Stimulated activated naive CD8-positive, alpha-beta T cell treated with anti-CD3 and anti-CD28 coated beads, Interleukin-15, Interleukin-2, amounts not matched to agents 100 ng/mL and 50 ng/mL, for 24 hours (primary cell): ENCODE measurements around the gene WNT10A.
A peak's percentile ranks its signal among the peaks of the same experiment; 100 is the strongest.

ENCODE experiments used
- H3K27ac Mint-ChIP-seq: one replicate; pipeline ENCODE4 v1.8.0; 2021; ENCODE audit warnings: mild to moderate bottlenecking, mixed read lengths
- H3K27me3 Mint-ChIP-seq: one replicate; pipeline ENCODE4 v1.8.0; 2021; ENCODE audit warnings: mixed read lengths
- H3K36me3 Mint-ChIP-seq: one replicate; pipeline ENCODE4 v1.8.0; 2021; ENCODE audit warnings: low read depth, mixed read lengths
- H3K4me1 Mint-ChIP-seq: one replicate; pipeline ENCODE4 v1.8.0; 2021; ENCODE audit warnings: low read depth, mixed read lengths
- H3K4me3 Mint-ChIP-seq: one replicate; pipeline ENCODE4 v1.8.0; 2021; ENCODE audit warnings: mild to moderate bottlenecking, mixed read lengths
- H3K9me3 Mint-ChIP-seq: one replicate; pipeline ENCODE4 v1.8.0; 2021; ENCODE audit warnings: mixed read lengths

Gene WNT10A

DNA sequence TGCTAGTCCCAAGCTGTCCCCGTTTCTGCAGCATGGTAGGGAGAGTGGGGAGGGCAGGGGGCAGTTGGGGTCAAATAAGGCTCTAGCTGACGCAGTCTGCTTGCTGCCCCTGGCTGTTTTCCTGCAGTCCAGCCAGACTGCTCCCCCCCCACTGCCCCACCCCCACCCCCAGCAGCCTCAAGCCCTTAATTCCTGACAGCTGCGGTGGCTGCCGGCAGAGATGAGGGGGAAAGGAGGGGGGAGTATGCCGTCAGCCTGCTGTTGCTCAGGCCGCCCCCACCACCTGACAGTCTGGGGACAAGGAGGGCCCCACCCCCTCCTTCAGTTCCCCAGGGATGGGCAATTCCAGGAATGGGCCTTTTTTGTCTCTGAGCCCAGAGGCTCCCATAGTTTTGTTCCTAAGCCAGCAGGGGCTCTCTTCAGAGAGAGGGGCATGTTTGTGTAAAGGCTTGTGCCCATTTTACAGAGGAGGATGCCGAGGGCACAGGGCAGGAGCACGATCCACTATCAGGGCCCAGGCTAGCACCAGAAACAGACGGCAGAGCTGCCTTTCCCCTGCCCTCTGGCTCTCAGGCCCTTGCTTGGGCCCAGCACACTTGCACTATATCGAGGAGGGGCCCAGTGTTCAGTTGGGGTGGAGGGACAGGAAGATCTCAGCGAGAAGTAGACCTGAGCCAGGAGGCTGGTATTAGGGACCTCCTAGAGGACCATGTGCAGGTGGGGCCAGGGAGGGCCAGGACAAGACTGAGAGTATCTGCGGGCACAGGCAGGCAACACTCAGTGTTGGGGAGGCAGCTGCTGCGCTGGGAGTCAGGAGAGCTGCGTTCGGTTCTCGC lies 1.5 kb upstream of the WNT10A start:
- Mint-ChIP-seq H3K9me3 (no peaks in the 10 kb centered on the region), H3K27ac (peak overlapping the region; percentile 48), H3K4me1 (peaks cover 44% of the 10 kb centered on the region), H3K4me3 (peak overlapping the region; percentile 78), H3K36me3 (no peaks in the 10 kb centered on the region), H3K27me3 (peaks cover 35% of the 10 kb centered on the region)

DNA sequence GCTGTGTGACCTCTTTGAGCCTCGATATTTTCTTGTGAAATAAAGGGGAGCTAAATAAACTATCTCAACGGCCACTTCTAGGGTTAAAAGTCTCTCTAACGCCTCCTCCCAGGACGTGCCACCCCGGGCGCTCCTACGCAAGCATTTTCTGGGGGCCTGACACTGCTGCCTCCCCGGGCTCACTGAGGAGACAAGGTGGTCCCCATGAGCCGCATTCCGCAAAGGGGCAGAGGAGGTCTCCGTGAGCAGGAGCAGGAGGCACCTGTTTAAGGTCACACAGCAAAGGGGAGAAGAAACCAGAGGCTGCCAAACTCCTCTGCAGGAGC lies 913 bp upstream of the WNT10A start:
- Mint-ChIP-seq H3K4me3 (peak overlapping the region; percentile 78), H3K27ac (peak overlapping the region; percentile 48), H3K27me3 (peaks cover 33% of the 10 kb centered on the region), H3K4me1 (peaks cover 49% of the 10 kb centered on the region), H3K9me3 (no peaks in the 10 kb centered on the region), H3K36me3 (no peaks in the 10 kb centered on the region)

DNA sequence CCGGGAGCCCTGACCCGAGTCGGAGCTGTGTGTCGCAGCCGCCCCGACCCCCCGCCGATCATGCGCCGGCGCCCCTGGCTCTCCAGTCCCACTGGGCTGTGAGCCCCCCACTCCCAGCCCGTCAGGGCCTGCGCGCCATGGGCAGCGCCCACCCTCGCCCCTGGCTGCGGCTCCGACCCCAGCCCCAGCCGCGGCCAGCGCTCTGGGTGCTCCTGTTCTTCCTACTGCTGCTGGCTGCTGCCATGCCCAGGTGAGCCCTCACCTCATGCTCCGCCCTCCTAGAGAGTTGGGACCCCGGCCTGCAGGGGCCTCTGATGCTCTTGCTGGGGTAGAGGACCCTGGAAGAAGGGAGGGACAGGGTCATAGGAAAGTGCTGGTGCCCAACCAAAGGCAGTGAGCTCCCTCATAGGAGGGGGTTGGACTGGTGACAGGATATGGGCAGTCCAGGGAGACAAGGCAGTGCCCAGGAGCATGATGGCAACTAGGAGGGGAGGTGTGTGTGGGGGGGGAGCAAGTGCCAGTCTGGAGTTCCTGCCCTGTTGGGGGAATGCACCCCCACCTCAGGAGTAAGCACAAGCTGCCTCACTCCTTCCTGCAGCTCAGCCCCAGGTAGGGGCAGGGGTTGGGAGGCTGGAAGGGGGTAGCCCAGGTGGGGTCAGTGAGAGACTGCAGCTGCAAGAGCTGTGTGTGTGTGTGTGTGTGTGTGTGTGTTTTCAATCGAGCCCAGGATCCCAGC lies 375 bp downstream of the WNT10A start:
- H3K4me3 Mint-ChIP-seq: peak overlapping the region; percentile 66
- H3K9me3 Mint-ChIP-seq: no peaks in the 10 kb centered on the region
- no peaks in the 10 kb centered on the region for H3K36me3 Mint-ChIP-seq
- H3K27me3 Mint-ChIP-seq: peaks cover 25% of the 10 kb centered on the region
- peaks cover 60% of the 10 kb centered on the region for H3K4me1 Mint-ChIP-seq
- H3K27ac Mint-ChIP-seq: no peak overlapping the region

DNA sequence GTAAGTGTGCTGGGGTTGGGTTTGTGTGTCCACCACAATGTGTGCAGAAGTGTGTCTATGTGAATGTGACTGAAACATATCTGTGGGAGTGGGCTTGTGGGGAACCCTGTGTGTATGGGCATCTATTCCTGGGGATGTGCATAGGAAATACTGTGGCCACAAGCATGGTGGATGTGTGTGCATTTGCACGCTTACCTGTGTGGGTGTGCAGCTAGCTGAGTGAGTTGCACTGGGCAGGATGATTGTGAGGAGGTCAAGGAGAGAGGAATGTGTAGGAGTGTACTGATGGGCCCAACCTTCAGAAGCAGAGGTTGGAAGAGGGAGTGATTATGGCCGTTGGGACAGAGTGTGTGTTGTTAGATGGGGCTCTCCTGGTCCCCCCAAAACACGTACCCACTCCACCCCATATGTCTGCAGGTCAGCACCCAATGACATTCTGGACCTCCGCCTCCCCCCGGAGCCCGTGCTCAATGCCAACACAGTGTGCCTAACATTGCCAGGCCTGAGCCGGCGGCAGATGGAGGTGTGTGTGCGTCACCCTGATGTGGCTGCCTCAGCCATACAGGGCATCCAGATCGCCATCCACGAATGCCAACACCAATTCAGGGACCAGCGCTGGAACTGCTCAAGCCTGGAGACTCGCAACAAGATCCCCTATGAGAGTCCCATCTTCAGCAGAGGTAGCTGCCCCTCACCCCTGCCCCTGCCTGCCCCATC lies 1.2 kb downstream of the WNT10A start:
- Mint-ChIP-seq H3K27ac (no peak overlapping the region), H3K9me3 (no peaks in the 10 kb centered on the region), H3K4me1 (peaks cover 58% of the 10 kb centered on the region), H3K27me3 (peaks cover 20% of the 10 kb centered on the region), H3K4me3 (peak overlapping the region; percentile 0), H3K36me3 (no peaks in the 10 kb centered on the region)

DNA sequence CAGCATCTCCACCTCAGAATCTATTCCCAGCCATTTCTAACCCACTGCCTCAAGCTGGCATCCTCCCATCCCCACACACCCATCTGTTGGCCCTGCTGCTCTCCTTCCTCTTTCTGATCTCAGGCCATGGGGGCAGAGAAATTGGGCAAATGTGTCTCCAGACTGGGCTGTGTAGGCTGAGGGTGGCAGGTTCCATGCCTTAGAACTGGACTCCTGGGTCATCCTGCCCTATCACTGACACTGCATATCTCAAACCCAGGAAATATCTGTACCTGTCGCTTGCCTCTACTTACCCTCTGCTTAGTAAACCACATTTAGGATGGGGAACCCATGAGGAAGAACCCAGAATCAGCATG lies 1.8 kb downstream of the WNT10A start:
- Mint-ChIP-seq H3K4me1 (peaks cover 55% of the 10 kb centered on the region), H3K36me3 (no peaks in the 10 kb centered on the region), H3K27me3 (peaks cover 20% of the 10 kb centered on the region), H3K27ac (no peak overlapping the region), H3K4me3 (peak overlapping the region; percentile 28), H3K9me3 (no peaks in the 10 kb centered on the region)

DNA sequence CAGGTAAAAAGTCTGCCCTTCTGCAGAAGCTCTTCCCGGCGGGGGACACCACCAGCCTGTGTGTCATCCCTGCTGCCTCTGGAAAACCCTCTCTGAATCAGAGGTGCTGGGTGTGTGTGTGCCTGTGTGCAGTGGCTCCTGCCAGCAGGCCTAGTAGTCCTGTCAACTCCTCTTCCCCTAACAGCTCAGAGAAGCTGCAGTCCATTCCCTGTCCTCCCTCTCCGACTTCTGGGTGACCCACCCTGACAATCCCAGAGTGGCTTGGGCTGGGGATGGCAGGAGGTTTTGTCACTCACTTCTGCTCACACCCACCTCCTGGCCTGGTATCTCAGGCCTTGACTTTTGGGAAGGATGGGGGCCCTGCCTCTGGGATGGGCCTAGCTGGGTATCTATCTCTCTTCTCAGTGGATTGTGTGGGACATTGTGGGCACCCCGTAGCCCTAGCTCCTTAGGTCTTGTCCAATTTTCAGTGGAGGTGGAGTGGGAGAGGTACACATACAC lies 2.3 kb downstream of the WNT10A start:
- Mint-ChIP-seq H3K4me3 (peak overlapping the region; percentile 36), H3K9me3 (no peaks in the 10 kb centered on the region), H3K4me1 (peaks cover 55% of the 10 kb centered on the region), H3K36me3 (no peaks in the 10 kb centered on the region), H3K27ac (no peak overlapping the region), H3K27me3 (peaks cover 20% of the 10 kb centered on the region)

DNA sequence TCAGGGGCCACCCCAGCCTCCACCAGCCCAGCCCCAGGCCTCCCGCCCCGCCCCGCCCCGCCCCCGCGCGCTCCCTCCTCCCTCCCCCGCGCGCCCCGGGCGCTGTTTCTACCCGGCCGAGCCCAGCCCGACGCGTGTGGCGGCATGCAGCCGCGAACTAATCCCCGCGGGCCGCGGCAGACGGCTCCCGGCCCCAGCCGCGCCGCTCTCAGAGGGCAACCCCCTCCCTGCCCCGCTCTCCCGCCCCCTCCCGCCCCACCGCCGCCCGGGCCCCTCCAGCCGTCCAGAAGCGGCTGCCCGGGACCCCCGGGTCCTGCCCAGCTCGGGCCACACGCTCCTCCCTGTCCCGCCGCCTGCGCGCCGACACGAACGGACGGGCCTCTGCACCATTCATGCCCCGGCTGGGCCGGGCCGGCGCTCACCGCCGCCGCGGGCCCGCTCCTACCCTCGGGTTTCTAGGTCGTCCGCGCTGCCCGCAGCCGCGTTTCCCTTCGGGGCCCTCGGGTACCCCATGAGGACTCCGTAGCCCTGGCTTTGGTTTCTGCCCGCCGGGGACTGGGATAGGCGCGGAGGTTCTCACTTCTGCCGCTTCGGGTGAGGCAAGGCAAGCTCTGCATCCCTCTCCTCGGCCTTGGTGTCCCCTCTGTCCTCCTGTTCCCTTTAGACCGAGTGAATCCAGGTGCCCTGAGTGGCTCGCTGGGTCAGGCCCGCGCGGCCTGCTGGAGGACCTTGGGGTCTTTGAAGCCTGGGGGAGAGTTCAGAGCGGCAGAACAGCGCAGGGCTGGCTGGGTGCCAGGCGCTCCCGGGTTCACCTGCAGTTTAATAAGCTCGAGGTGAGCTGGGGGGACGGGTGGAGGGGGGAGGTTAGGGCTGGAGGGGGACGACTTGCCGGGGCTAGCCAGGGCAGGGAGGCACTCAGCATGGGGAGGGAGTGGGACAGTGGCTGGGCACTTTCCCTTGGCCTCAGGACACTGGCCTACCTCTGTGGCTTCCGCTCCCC lies 3.1 kb downstream of the WNT10A start:
- no peaks in the 10 kb centered on the region for H3K9me3 Mint-ChIP-seq
- H3K4me1 Mint-ChIP-seq: peaks cover 55% of the 10 kb centered on the region
- H3K27me3 Mint-ChIP-seq: peaks cover 16% of the 10 kb centered on the region
- no peak overlapping the region for H3K27ac Mint-ChIP-seq
- H3K36me3 Mint-ChIP-seq: no peaks in the 10 kb centered on the region
- H3K4me3 Mint-ChIP-seq: no peak overlapping the region

DNA sequence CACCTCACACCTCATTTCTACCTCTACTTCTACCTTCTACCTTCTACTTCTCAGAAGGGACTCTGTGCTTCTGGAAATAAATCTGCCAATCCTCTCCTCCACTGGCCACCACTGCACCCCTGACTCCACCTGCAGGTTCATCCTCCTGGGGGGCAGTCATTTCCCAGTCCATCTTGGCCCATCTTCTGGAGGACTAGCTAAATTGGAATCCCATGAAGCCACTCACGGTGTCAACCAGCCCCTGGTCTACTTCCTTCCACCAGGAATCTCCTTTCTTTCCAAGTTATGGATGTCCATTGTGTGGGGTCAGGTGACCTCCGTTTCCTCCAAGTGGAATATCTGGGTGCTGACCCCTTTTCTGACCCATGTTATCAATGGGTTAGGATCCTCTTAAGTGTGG lies 3.9 kb downstream of the WNT10A start:
- Mint-ChIP-seq H3K27me3 (peaks cover 16% of the 10 kb centered on the region), H3K4me3 (no peak overlapping the region), H3K4me1 (peaks cover 49% of the 10 kb centered on the region), H3K9me3 (no peaks in the 10 kb centered on the region), H3K27ac (no peak overlapping the region), H3K36me3 (no peaks in the 10 kb centered on the region)

DNA sequence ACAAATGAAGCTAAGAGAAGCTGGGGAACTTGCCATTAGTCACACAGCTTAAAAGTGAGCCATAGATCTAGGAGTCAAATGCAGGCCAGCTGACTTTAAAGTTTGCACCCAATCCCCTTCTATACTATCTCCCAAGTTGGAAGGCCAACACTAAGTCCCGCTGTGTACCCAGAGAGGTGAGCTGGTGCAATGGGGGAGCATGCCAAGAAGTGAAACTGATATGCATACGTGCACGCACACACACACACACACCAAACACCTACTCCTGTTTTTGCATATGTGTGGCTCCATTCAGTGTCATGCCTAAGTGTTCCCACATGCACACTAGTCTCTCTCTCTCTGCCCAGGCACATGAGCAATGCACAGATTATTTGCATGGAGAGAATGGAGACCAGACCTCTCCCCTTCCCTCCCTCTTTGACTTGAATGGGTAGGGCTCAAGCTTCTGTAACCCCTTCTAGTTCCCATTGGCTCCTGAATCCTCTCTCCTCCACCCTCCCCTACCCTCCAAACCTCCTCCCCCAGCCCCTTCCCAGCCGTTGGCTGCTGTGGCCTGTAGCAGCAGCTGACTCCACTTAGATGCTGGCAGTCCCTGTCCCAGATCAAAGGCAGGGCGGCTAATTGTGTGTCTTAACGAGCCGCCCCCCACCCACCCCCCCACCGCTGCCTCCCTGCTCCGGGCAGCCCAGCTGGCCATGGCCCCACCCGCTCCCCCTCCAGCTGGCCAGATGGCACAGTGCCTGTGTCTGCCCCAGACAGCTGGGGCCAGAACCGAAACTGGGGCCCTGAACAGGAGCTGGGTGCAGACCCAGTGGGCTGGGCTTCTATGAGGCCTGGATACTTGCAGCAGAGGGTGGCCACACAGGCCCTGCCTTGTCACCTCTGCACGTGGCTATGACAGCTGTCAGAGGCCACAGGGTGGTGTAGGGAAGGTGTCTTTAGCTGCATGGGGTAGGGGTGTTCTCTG lies 5.6 kb downstream of the WNT10A start:
- Mint-ChIP-seq H3K27me3 (peaks cover 13% of the 10 kb centered on the region), H3K36me3 (no peaks in the 10 kb centered on the region), H3K4me1 (peaks cover 38% of the 10 kb centered on the region), H3K27ac (no peak overlapping the region), H3K4me3 (no peak overlapping the region), H3K9me3 (no peaks in the 10 kb centered on the region)

DNA sequence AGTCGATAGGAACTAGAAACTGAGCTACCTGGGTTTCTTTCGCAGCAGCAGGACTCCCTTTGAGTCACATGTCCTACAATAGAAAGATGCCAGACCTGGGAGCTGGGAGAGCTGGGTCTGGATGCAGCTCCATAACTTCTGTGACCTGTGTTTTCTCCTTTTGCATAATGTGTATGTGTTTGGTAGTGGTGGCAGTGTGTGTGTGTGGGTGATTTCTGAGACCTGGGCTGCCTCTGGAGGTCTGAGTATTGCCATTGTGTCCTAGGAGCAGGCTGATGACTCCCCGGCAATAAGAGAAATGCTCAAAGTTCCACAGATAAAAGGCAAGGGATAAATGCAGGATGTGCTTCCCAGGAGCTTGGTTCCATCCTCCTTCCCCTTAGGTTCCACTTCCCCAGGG lies 6.4 kb downstream of the WNT10A start:
- H3K27ac Mint-ChIP-seq: no peak overlapping the region

DNA sequence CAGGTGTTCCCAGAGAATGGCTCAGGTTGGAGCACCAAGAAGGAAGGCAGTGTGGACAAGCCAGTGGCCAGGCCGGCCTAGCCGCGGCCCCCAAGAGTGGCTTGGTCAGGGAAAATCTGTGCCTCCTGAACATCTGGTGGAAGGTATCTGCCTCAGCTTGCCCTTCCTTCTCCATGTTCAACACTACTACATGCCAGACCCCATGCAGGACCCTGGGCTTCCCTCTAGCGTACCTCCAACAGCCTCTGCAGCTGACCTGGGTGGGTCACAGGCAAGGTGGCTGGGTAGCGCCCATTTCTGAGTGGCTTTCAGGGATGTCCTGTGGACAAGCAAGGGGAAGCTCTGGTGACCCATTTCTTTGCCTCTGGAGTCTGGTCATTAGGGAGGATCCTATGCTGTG lies 7.7 kb downstream of the WNT10A start:
- no peaks in the 10 kb centered on the region for H3K36me3 Mint-ChIP-seq

More for the DNA sequence above, 6.4 kb downstream of the WNT10A start:
- H3K36me3 Mint-ChIP-seq: no peaks in the 10 kb centered on the region
- H3K4me1 Mint-ChIP-seq: peaks cover 40% of the 10 kb centered on the region
- no peaks in the 10 kb centered on the region for H3K9me3 Mint-ChIP-seq
- peaks cover 7% of the 10 kb centered on the region for H3K27me3 Mint-ChIP-seq
- no peak overlapping the region for H3K4me3 Mint-ChIP-seq

DNA sequence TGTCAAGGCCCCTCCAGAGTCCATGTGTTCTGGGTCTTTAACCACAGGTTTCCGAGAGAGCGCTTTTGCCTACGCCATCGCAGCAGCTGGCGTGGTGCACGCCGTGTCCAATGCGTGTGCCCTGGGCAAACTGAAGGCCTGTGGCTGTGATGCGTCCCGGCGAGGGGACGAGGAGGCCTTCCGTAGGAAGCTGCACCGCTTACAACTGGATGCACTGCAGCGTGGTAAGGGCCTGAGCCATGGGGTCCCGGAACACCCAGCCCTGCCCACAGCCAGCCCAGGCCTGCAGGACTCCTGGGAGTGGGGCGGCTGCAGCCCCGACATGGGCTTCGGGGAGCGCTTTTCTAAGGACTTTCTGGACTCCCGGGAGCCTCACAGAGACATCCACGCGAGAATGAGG lies 9.3 kb downstream of the WNT10A start:
- Mint-ChIP-seq H3K27me3 (peaks cover under 1% of the 10 kb centered on the region), H3K4me3 (no peak overlapping the region), H3K27ac (no peak overlapping the region)

More for the DNA sequence above, 7.7 kb downstream of the WNT10A start:
- Mint-ChIP-seq H3K27ac (no peak overlapping the region), H3K4me3 (no peak overlapping the region), H3K9me3 (no peaks in the 10 kb centered on the region), H3K4me1 (peaks cover 38% of the 10 kb centered on the region), H3K27me3 (peaks cover 7% of the 10 kb centered on the region)

DNA sequence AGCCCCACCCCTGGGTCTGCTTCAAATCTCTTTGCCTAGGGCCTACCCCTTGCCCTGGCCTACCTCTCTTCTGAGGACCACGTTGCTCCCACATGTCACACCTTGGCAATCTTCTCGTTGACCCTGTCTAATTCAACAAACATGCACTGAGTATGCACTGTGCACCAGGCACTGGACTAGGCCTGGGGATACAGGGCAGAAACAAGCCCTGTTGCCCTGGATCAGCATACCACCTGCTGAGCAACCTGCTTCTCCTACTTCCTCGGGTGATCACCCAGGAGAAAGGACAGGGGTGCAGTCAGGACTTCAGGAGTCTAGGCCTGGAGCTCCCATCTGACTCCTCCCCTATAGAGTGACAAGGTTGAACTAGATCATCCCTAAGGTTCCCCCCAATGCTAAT lies 9.7 kb downstream of the WNT10A start:
- H3K27ac Mint-ChIP-seq: no peak overlapping the region
- H3K4me1 Mint-ChIP-seq: peaks cover 47% of the 10 kb centered on the region

More for the DNA sequence above, 9.3 kb downstream of the WNT10A start:
- H3K4me1 Mint-ChIP-seq: peaks cover 47% of the 10 kb centered on the region
- no peaks in the 10 kb centered on the region for H3K36me3 Mint-ChIP-seq
- H3K9me3 Mint-ChIP-seq: no peaks in the 10 kb centered on the region

More for the DNA sequence above, 9.7 kb downstream of the WNT10A start:
- Mint-ChIP-seq H3K4me3 (no peak overlapping the region), H3K27me3 (no peaks in the 10 kb centered on the region), H3K9me3 (no peaks in the 10 kb centered on the region), H3K36me3 (no peaks in the 10 kb centered on the region)
